ENCODE results near the gene MYBPC1. TPM values are rescaled to one million over a fixed set of nuclear protein-coding genes. Genes with fewer than 3 reads are reported as not detected.

Gene MYBPC1
- total and polyA plus RNA-seq, 9 of the 15 experiments (the other 6 are each of a cell fraction or from before 2014, with no cell fraction given): not detected

- in situ Hi-C loops (cut with MboI) (no loop called here), intact Hi-C loops (cut with micrococcal nuclease) (no loop called here)
- Histone ChIP-seq H2AFZ (ENCODE audit: low read depth, low read length) (no peak overlapping the region), H3K4me3 (no peak overlapping the region), H3K27ac (ENCODE audit: extremely low read depth, low read depth, low read length) (no peak overlapping the region), H3K27me3 (ENCODE audit: control insufficient read depth in 2 of 2, insufficient read depth in 2 of 2, low read length in 2 of 2) (peaks cover 3 to 12% of the 10 kb centered on the region in 2 experiments; a peak in 4 of 5 replicates), H4K20me1 (replicated peaks; ENCODE audit: control insufficient read depth, insufficient read depth, low read length) (no peaks in the 10 kb centered on the region), H3K4me1 (replicated peaks in 1 of 2; ENCODE audit: control insufficient read depth in 2 of 2, insufficient read depth in 2 of 2, low read length in 2 of 2) (peaks cover 0 to 6% of the 10 kb centered on the region in 2 experiments; a peak in 2 of 5 replicates), H3K9me3 (replicated peaks; ENCODE audit: control insufficient read depth, insufficient read depth, low read depth, low read length) (no peaks in the 10 kb centered on the region), H3K79me2 (ENCODE audit: control insufficient read depth, insufficient read depth, low read length) (no peaks in the 10 kb centered on the region), H3K36me3 (ENCODE audit: control insufficient read depth, insufficient read depth, low read length) (no peaks in the 10 kb centered on the region), H3K9ac (ENCODE audit: insufficient read depth in 1 of 2, low read depth in 2 of 2, low read length in 2 of 2) (no peak overlapping the region), H3K9me1 (ENCODE audit: control insufficient read depth, insufficient read depth, low read length) (no peaks in the 10 kb centered on the region), H3K4me2 (ENCODE audit: insufficient read depth, low read length) (no peak overlapping the region)
- ChIA-PET POLR2A (no interaction called here), CTCF (ENCODE audit: low intra/inter-chr PET ratio) (no interaction called here)
- 1% methylated on average over 3 of the region's 3 CpGs for WGBS (ENCODE audit: insufficient coverage, low coverage, missing lambda C conversion rate)
- ATAC-seq (no peak), FAIRE-seq (no peak), DNase-seq (ENCODE audit: extremely low read depth in 1 of 4, low spot score in 3 of 4) (no peak)
- TF ChIP-seq ZNF124 (CRISPR knock-in tag; IDR thresholded peaks at IDR 0.05) (no peak), XRCC3 (IDR thresholded peaks at IDR 0.05) (no peak), SAFB2 (IDR thresholded peaks at IDR 0.05; ENCODE audit: borderline replicate concordance, low read depth, low read length, severe bottlenecking) (no peak), THAP7 (CRISPR knock-in tag; IDR thresholded peaks at IDR 0.05) (no peak), RNF219 (CRISPR knock-in tag; IDR thresholded peaks at IDR 0.05) (no peak)
- BruUV-seq (replicated peaks): no TSS peak
Measured at GRCh38 chr12:101637936-101638335, 43.2 kb downstream of the MYBPC1 start.

All from K562 (cell line).